Adrenal gland (tissue), 5 donors: ENCODE results near the gene PSAPL1.

Source experiments
- POLR2A ChIP-seq, 2 donors: fragments of 450-650 bp; IDR thresholded peaks; one replicate each; pipeline ENCODE4 v1.6.1; 2017; ENCODE audit warnings: antibody characterized with exemption in 2 of 2, mild to moderate bottlenecking in 2 of 2, moderate library complexity in 1 of 2
- TF ChIP-seq, protein P1 (sequence below), 6 experiments: fragments of 450-650 bp in 4 of 6; fragments of 200-600 bp in 2 of 6; sonication (generic) in 1 of 6; IDR thresholded peaks; 1 replicate in 5 of 6; 2 replicates in 1 of 6; pipeline versions ENCODE4 v1.5.1 to v1.8.0; 2016 to 2021; ENCODE audit warnings: antibody characterized with exemption in 6 of 6, mild to moderate bottlenecking in 2 of 6, moderate library complexity in 1 of 6
- donor health status: DM: no; HTN: no; CAD: no.

DNA sequence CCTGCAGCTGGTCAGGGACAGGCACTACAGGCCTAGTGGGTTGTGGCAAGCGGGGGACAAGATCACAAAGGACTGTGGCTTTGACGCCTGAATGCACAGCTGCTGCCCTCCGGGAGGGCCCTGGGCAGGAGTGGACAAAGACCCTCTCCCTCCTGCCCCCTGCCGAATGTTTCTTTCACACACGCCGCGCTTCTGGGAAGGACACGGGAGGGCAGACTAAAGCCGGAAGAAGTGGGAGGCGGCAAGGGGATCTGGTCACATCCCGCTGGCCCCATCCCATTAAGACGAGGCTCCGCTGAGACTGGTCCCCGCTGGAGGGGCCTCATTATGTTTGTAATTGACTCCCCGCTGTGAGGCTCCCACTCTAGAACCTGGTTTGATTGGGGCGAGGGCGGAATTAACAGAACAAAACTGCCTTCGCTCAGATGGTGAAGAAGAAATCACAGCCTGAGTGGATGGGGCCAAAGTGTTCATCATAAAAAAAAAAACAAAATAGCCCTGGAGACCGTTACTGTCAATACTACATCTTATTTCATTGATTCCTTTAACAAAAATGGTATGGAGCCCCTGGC is 37.8 kb upstream of the PSAPL1 start:
- TF ChIP-seq, protein P1, sequence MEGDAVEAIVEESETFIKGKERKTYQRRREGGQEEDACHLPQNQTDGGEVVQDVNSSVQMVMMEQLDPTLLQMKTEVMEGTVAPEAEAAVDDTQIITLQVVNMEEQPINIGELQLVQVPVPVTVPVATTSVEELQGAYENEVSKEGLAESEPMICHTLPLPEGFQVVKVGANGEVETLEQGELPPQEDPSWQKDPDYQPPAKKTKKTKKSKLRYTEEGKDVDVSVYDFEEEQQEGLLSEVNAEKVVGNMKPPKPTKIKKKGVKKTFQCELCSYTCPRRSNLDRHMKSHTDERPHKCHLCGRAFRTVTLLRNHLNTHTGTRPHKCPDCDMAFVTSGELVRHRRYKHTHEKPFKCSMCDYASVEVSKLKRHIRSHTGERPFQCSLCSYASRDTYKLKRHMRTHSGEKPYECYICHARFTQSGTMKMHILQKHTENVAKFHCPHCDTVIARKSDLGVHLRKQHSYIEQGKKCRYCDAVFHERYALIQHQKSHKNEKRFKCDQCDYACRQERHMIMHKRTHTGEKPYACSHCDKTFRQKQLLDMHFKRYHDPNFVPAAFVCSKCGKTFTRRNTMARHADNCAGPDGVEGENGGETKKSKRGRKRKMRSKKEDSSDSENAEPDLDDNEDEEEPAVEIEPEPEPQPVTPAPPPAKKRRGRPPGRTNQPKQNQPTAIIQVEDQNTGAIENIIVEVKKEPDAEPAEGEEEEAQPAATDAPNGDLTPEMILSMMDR (IDR thresholded peaks at IDR 0.05) = no peak
- no peak for TF ChIP-seq POLR2A (IDR thresholded peaks at IDR 0.05)
